ENCODE measurements around the gene PID1.

DNA sequence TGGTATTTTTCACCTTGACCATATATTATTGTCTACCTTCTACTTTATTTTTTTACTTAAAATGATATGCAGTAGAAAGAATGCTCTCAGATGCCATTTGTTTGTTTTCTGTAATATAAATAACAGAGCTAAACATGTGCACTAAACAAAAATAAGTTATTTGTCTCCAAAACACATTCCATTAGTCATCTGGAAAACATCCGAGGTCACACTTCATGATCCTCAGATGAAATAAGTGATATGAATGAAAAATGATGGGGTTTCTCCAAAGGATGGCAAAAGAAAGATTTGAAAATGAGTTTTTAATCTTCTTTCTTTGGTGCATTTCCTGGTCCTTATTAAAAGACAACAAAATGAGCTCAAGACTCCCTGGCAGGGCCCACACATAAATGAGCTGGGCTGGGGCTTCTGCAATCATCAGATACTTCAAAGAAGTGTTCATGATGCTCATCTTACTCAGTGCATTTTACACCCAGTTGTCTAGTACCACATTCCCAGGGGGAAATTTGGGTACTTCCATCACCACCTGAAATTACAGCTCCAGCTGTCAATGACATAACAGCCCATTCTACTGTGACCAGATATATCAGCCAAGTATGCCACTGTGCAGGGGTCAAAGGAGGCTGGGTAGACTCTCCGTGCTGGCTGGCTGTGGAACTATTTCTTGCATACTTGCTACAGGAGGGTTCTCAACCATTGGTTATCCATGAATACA is 283.5 kb downstream of the PID1 start:
- TF ChIP-seq CTCF (IDR thresholded peaks at IDR 0.05) (no peak), POLR2A (IDR thresholded peaks at IDR 0.05) (no peak)
